GM21423 (cell line): ENCODE results near the gene DLEC1.
"Not testable (repeated sequence)": the region's sequence is repeated elsewhere in the genome, so short reads cannot be mapped to it uniquely, and the experiment has no call there.

Experiments
- ATAC-seq: cut with Tn5 transposase; IDR thresholded peaks from one replicate; pipeline ENCODE4 v1.9.1; 2021; ENCODE audit warnings: mild to moderate bottlenecking, moderate library complexity; ENCODE audit not compliant: unreplicated experiment

Gene DLEC1

GRCh38 chr3:38017445-38018295, 21.3 kb upstream of the DLEC1 start:
- ATAC-seq = no peak

- ATAC-seq = no peak
Measured at GRCh38 chr3:38018296-38019266, 20.4 kb upstream of the DLEC1 start.

GRCh38 chr3:38019658-38020341, 19.2 kb upstream of the DLEC1 start:
- ATAC-seq = no peak

GRCh38 chr3:38020342-38020726, 18.7 kb upstream of the DLEC1 start:
- ATAC-seq = no peak

GRCh38 chr3:38021196-38021595, 17.8 kb upstream of the DLEC1 start:
- no peak for ATAC-seq

- no peak for ATAC-seq
Measured at GRCh38 chr3:38022301-38022700, 16.7 kb upstream of the DLEC1 start.

GRCh38 chr3:38022896-38023709, 15.9 kb upstream of the DLEC1 start:
- ATAC-seq = no peak

- ATAC-seq = no peak
Measured at GRCh38 chr3:38026856-38027255, 12.2 kb upstream of the DLEC1 start.

GRCh38 chr3:38027466-38028465, 11.2 kb upstream of the DLEC1 start:
- no peak for ATAC-seq

- no peak for ATAC-seq
Measured at GRCh38 chr3:38028621-38029361, 10.2 kb upstream of the DLEC1 start.

GRCh38 chr3:38029400-38030125, 9.4 kb upstream of the DLEC1 start, which contains the start of gene PLCD1:
TSS of gene PLCD1 (minus strand) at chr3:38029642. CDS start at chr3:38029539, 103 bp downstream.
- no peak for ATAC-seq

- ATAC-seq = no peak
Measured at GRCh38 chr3:38030126-38031021, 8.6 kb upstream of the DLEC1 start.

- no peak for ATAC-seq
Measured at GRCh38 chr3:38031022-38031994, 7.7 kb upstream of the DLEC1 start.

- no peak for ATAC-seq
Measured at GRCh38 chr3:38032328-38032865, 6.6 kb upstream of the DLEC1 start.

GRCh38 chr3:38033586-38033985, 5.4 kb upstream of the DLEC1 start:
- ATAC-seq = not testable (repeated sequence)
